Neural cell (in vitro differentiated cells): ENCODE data around the gene DAAM2. TPM values are rescaled to one million over a fixed set of nuclear protein-coding genes. Genes with fewer than 3 reads are reported as not detected.

Experiments used
- H2AFZ ChIP-seq: fragments of 200-600, 300-800 bp; sonication (generic), shearing (Covaris generic); 2 replicates; pipeline ENCODE4 v1.6.0; 2014; ENCODE audit warnings: low read depth, mild to moderate bottlenecking, antibody characterized with exemption, low read length, moderate library complexity
- H3F3A ChIP-seq: fragments of 200-600 bp; shearing (Covaris generic); 2 replicates; pipeline ENCODE4 v1.6.1; 2016; ENCODE audit warnings: mild to moderate bottlenecking, moderate library complexity, mixed read lengths, antibody characterized with exemption, low read length; ENCODE audit not compliant: insufficient read depth, poor library complexity, severe bottlenecking
- H3K27ac ChIP-seq: fragments of 200-600, 300-800 bp; sonication (generic), shearing (Covaris generic); 2 replicates; pipeline ENCODE4 v1.5.1; 2014; ENCODE audit warnings: mild to moderate bottlenecking, low read length, moderate library complexity
- H3K27me3 ChIP-seq: fragments of 300-800, 200-600 bp; sonication (generic), shearing (Covaris generic); 2 replicates; pipeline ENCODE4 v1.6.0; 2014; ENCODE audit warnings: mild to moderate bottlenecking, low read depth, low read length, moderate library complexity; ENCODE audit not compliant: insufficient read depth
- H3K36me3 ChIP-seq: fragments of 300-800, 200-600 bp; sonication (generic), shearing (Covaris generic); 2 replicates; pipeline ENCODE4 v1.5.1; 2014; ENCODE audit warnings: mild to moderate bottlenecking, antibody characterized with exemption, low read length, moderate library complexity; ENCODE audit not compliant: insufficient read depth
- H3K4me2 ChIP-seq: fragments of 300-800, 200-600 bp; sonication (generic), shearing (Covaris generic); 2 replicates; pipeline ENCODE4 v1.6.0; 2014; ENCODE audit warnings: mild to moderate bottlenecking, low read length
- H3K4me3 ChIP-seq: fragments of 300-800, 200-600 bp; sonication (generic), shearing (Covaris generic); 2 replicates; pipeline ENCODE4 v1.5.1; 2014; ENCODE audit warnings: mild to moderate bottlenecking, low read length, moderate library complexity
- H3K79me2 ChIP-seq: fragments of 200-600 bp; shearing (Covaris generic); replicated peaks from 2 replicates; pipeline ENCODE4 v1.6.0; 2014; ENCODE audit warnings: mild to moderate bottlenecking, low read length, moderate library complexity; ENCODE audit not compliant: insufficient read depth
- H3K9ac ChIP-seq: fragments of 300-800, 200-600 bp; sonication (generic), shearing (Covaris generic); 2 replicates; pipeline ENCODE4 v1.6.1; 2016; ENCODE audit warnings: mild to moderate bottlenecking, low read length, mixed read lengths
- H3K9me2 ChIP-seq: fragments of 200-600 bp; shearing (Covaris generic); 2 replicates; pipeline ENCODE4 v1.6.1; 2016; ENCODE audit warnings: mild to moderate bottlenecking, low read length, mixed read lengths; ENCODE audit not compliant: insufficient read depth
- H3K9me3 ChIP-seq: fragments of 200-600, 300-800 bp; sonication (generic), shearing (Covaris generic); 2 replicates; pipeline ENCODE4 v1.6.1; 2016; ENCODE audit warnings: mild to moderate bottlenecking, mixed run types, low read length, moderate library complexity, mixed read lengths
- H4K20me1 ChIP-seq: fragments of 200-600 bp; shearing (Covaris generic); 2 replicates; pipeline ENCODE4 v1.6.1; 2016; ENCODE audit warnings: mild to moderate bottlenecking, mixed run types; ENCODE audit not compliant: insufficient read depth
- CTCF ChIP-seq: fragments of 450-650 bp; IDR thresholded peaks from 2 replicates; pipeline ENCODE4 v1.5.1; 2014; ENCODE audit warnings: antibody characterized with exemption, mild to moderate bottlenecking, moderate library complexity; ENCODE audit not compliant: poor library complexity, severe bottlenecking
- EP300 ChIP-seq: fragments of 450-650 bp; conservative IDR thresholded peaks from 2 replicates; pipeline ENCODE4 v1.6.1; 2014; ENCODE audit warnings: antibody characterized with exemption, mild to moderate bottlenecking, moderate library complexity; ENCODE audit not compliant: poor library complexity, severe bottlenecking
- EZH2 ChIP-seq: fragments of 200-600, 300-800 bp; shearing (Covaris generic), sonication (generic); IDR thresholded peaks from 2 replicates; pipeline ENCODE4 v1.6.1; 2014; ENCODE audit warnings: antibody characterized with exemption, low read length, borderline replicate concordance, mild to moderate bottlenecking; ENCODE audit not compliant: insufficient read depth, poor library complexity, severe bottlenecking
- MXI1 ChIP-seq: fragments of 450-650 bp; conservative IDR thresholded peaks from 2 replicates; pipeline ENCODE4 v1.6.1; 2014; ENCODE audit warnings: antibody characterized with exemption, mild to moderate bottlenecking; ENCODE audit not compliant: poor library complexity, severe bottlenecking
- POLR2AphosphoS5 ChIP-seq: IDR thresholded peaks from 2 replicates; pipeline ENCODE4 v1.6.1; 2012
- RAD21 ChIP-seq: fragments of 450-650 bp; conservative IDR thresholded peaks from 2 replicates; pipeline ENCODE4 v1.6.1; 2014; ENCODE audit warnings: antibody characterized with exemption, mild to moderate bottlenecking, moderate library complexity
- REST ChIP-seq: IDR thresholded peaks from 2 replicates; pipeline ENCODE4 v1.6.1; 2012; ENCODE audit warnings: borderline replicate concordance
- SMC3 ChIP-seq: fragments of 450-650 bp; conservative IDR thresholded peaks from 2 replicates; pipeline ENCODE4 v1.6.1; 2014; ENCODE audit warnings: antibody characterized with exemption, mild to moderate bottlenecking, moderate library complexity; ENCODE audit not compliant: poor library complexity
- TAF1 ChIP-seq: IDR thresholded peaks from 2 replicates; pipeline ENCODE4 v1.6.1; 2012; ENCODE audit warnings: low read depth
- polyA plus RNA-seq: library from polyadenylated mRNA; depleted of rRNA; stranded (reverse); fragments of >200 nt; gene quantifications from 2 replicates; pipeline ENCODE4 v1.2.3, GENCODE V29; 2014

DAAM2 gene
- polyA plus RNA-seq, 1 donor from 2014 or later, result 1.2 TPM

GRCh38 chr6:39893286-39893685 is 101.1 kb downstream of the DAAM2 start:
- no peak overlapping the region for H3K27ac ChIP-seq
- no peaks in the 10 kb centered on the region for H3K9me2 ChIP-seq
- H3K9me3 ChIP-seq, result no peaks in the 10 kb centered on the region
- H4K20me1 ChIP-seq, result no peaks in the 10 kb centered on the region
- no peaks in the 10 kb centered on the region for H3F3A ChIP-seq
- no peaks in the 10 kb centered on the region for H3K79me2 ChIP-seq
- H3K36me3 ChIP-seq, result no peaks in the 10 kb centered on the region
- no peak overlapping the region for H2AFZ ChIP-seq
- H3K27me3 ChIP-seq, result no peaks in the 10 kb centered on the region
- TF ChIP-seq RAD21, result no peak
- no peak for TF ChIP-seq MXI1
- TF ChIP-seq EZH2, result no peak
- TF ChIP-seq TAF1, result no peak
- TF ChIP-seq REST, result no peak
- no peak for TF ChIP-seq SMC3
- TF ChIP-seq POLR2AphosphoS5, result no peak
- no peak for TF ChIP-seq CTCF
- no peak for TF ChIP-seq EP300
- no peak overlapping the region for H3K4me3 ChIP-seq
- no peak overlapping the region for H3K4me2 ChIP-seq
- no peak overlapping the region for H3K9ac ChIP-seq

GRCh38 chr6:39896701-39897100 is 104.5 kb downstream of the DAAM2 start:
- H3K79me2 ChIP-seq, result no peaks in the 10 kb centered on the region
- H3K9me2 ChIP-seq, result no peaks in the 10 kb centered on the region
- no peak for TF ChIP-seq RAD21
- no peak for TF ChIP-seq EZH2
- TF ChIP-seq EP300, result no peak
- TF ChIP-seq REST, result no peak
- TF ChIP-seq SMC3, result no peak
- no peak for TF ChIP-seq TAF1
- no peak for TF ChIP-seq POLR2AphosphoS5
- TF ChIP-seq CTCF, result no peak
- TF ChIP-seq MXI1, result no peak
- H3K9me3 ChIP-seq, result no peaks in the 10 kb centered on the region
- H3K36me3 ChIP-seq, result no peaks in the 10 kb centered on the region
- no peak overlapping the region for H3K9ac ChIP-seq
- no peak overlapping the region for H3K4me2 ChIP-seq
- H3K27ac ChIP-seq, result no peak overlapping the region
- H3K4me3 ChIP-seq, result no peak overlapping the region
- H4K20me1 ChIP-seq, result no peaks in the 10 kb centered on the region
- no peak overlapping the region for H2AFZ ChIP-seq
- H3F3A ChIP-seq, result no peaks in the 10 kb centered on the region
- H3K27me3 ChIP-seq, result no peaks in the 10 kb centered on the region
